Upper lobe of right lung (tissue), 1 donor: ENCODE measurements around the gene GRIN2D. TPM values are rescaled to one million over a fixed set of nuclear protein-coding genes. Genes with fewer than 3 reads are reported as not detected.

Experiments used
- ATAC-seq: fragments of 200-7000 bp; cut with Tn5 transposase; one replicate; pipeline ENCODE4 v1.9.1; 2020; ENCODE audit warnings: mild to moderate bottlenecking, moderate library complexity
- DNase-seq: peaks from one replicate; pipeline ENCODE4 v3.0.0-alpha.2; 2020
- H3K27ac ChIP-seq: fragments of 200-600 bp; one replicate; pipeline ENCODE4 v1.8.0; 2022
- H3K27me3 ChIP-seq: fragments of 200-600 bp; one replicate; pipeline ENCODE4 v1.8.0; 2022; ENCODE audit warnings: mild to moderate bottlenecking
- H3K36me3 ChIP-seq: fragments of 200-600 bp; one replicate; pipeline ENCODE4 v1.8.0; 2022
- H3K4me1 ChIP-seq: fragments of 200-600 bp; one replicate; pipeline ENCODE4 v1.8.0; 2022
- H3K4me3 ChIP-seq: fragments of 200-600 bp; one replicate; pipeline ENCODE4 v1.8.0; 2022; ENCODE audit warnings: mild to moderate bottlenecking
- H3K9me3 ChIP-seq: fragments of 200-600 bp; one replicate; pipeline ENCODE4 v1.8.0; 2022
- intact Hi-C: fragments of 100-400 bp; cut with DNase I; formaldehyde crosslinking; loops from one replicate; pipeline ENCODE4 v1.11.0; 2022
- total RNA-seq: library from RNA; stranded (reverse); fragmentation: NEBNext Ultra II Directional; extraction: Animal tissue kit (Norgen Biotek cat#: 25700); gene quantifications from one replicate; pipeline ENCODE4 v1.2.1, GENCODE V29; 2021
- TF ChIP-seq, protein P1 (sequence below): fragments of 200-600 bp; IDR thresholded peaks from one replicate; pipeline ENCODE4 v1.8.0; 2022; ENCODE audit warnings: antibody characterized with exemption
- donor health status: DM: no; HTN: yes; CAD: no; lungs with severe emphysema.

The GRIN2D gene
- total RNA-seq, 1 donor from 2014 or later = 0.61 TPM

DNA sequence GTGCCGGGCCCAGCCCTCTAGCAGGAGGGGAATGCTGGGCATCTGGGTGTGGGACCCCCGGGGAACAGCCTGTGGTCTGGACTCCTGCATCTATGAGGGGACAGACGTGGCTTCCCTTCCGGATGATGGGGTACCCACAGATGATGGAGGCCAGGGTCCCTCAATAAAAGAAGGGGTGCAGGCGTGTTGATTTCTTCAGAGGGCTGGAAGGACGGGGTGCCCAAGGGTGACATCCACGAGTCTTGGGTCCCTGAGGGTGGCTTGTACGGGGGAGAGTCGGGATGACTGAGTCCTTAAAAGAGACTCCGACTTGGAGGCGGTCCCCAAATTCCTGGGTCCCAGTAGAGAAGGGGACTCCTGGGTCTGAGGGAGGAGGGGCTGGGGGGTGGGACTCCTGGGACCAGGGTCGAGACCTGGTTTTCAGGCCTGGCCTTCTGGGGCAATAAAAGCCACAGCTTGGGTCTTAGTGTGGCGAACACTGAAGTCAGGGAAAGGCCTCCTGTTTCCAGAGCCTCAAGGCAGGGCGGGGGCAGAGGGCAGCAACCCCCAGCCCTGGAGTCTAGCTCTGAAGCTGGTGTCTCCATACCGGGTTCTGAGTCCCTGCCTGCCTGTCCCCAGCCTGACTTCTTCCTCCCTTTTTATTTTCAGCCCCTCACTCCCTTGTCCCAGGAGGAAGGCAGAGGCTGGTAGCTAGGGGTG lies 459 bp upstream of the GRIN2D start:
- no peaks in the 10 kb centered on the region for H3K9me3 ChIP-seq
- H3K36me3 ChIP-seq = peaks cover 13% of the 10 kb centered on the region
- H3K4me3 ChIP-seq = no peak overlapping the region
- H3K27me3 ChIP-seq = peaks cover 53% of the 10 kb centered on the region
- TF ChIP-seq, protein P1, sequence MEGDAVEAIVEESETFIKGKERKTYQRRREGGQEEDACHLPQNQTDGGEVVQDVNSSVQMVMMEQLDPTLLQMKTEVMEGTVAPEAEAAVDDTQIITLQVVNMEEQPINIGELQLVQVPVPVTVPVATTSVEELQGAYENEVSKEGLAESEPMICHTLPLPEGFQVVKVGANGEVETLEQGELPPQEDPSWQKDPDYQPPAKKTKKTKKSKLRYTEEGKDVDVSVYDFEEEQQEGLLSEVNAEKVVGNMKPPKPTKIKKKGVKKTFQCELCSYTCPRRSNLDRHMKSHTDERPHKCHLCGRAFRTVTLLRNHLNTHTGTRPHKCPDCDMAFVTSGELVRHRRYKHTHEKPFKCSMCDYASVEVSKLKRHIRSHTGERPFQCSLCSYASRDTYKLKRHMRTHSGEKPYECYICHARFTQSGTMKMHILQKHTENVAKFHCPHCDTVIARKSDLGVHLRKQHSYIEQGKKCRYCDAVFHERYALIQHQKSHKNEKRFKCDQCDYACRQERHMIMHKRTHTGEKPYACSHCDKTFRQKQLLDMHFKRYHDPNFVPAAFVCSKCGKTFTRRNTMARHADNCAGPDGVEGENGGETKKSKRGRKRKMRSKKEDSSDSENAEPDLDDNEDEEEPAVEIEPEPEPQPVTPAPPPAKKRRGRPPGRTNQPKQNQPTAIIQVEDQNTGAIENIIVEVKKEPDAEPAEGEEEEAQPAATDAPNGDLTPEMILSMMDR = no peak
- no peaks in the 10 kb centered on the region for H3K4me1 ChIP-seq
- ATAC-seq (no peak), DNase-seq (no peak)
- intact Hi-C loops = no loop called here
- H3K27ac ChIP-seq = no peak overlapping the region

GRCh38 chr19:48394331-48395169 lies 1.1 kb downstream of the GRIN2D start:
- H3K9me3 ChIP-seq = no peaks in the 10 kb centered on the region
- H3K4me3 ChIP-seq = no peak overlapping the region
- no peak overlapping the region for H3K27ac ChIP-seq
- no peak for ATAC-seq
- TF ChIP-seq, protein P1 = no peak
- intact Hi-C loops = no loop called here
- H3K27me3 ChIP-seq = peaks cover 53% of the 10 kb centered on the region
- no peak for DNase-seq
- H3K36me3 ChIP-seq = no peaks in the 10 kb centered on the region
- H3K4me1 ChIP-seq = no peaks in the 10 kb centered on the region

- Histone ChIP-seq H3K4me3 (no peak overlapping the region), H3K36me3 (no peaks in the 10 kb centered on the region), H3K27me3 (peaks cover 53% of the 10 kb centered on the region), H3K9me3 (no peaks in the 10 kb centered on the region), H3K27ac (no peak overlapping the region), H3K4me1 (no peaks in the 10 kb centered on the region)
- intact Hi-C loops = no loop called here
- TF ChIP-seq, protein P1 = no peak
- no peak for ATAC-seq
- DNase-seq = no peak
These were observed 1.6 kb downstream of the GRIN2D start for GRCh38 chr19:48395170-48395455.

GRCh38 chr19:48395499-48395898 lies 2.0 kb downstream of the GRIN2D start:
- Histone ChIP-seq H3K4me1 (no peaks in the 10 kb centered on the region), H3K36me3 (no peaks in the 10 kb centered on the region), H3K27ac (no peak overlapping the region), H3K27me3 (peaks cover 53% of the 10 kb centered on the region), H3K4me3 (no peak overlapping the region), H3K9me3 (no peaks in the 10 kb centered on the region)
- intact Hi-C loops = no loop called here
- DNase-seq (no peak), ATAC-seq (no peak)
- TF ChIP-seq, protein P1 = no peak

DNA sequence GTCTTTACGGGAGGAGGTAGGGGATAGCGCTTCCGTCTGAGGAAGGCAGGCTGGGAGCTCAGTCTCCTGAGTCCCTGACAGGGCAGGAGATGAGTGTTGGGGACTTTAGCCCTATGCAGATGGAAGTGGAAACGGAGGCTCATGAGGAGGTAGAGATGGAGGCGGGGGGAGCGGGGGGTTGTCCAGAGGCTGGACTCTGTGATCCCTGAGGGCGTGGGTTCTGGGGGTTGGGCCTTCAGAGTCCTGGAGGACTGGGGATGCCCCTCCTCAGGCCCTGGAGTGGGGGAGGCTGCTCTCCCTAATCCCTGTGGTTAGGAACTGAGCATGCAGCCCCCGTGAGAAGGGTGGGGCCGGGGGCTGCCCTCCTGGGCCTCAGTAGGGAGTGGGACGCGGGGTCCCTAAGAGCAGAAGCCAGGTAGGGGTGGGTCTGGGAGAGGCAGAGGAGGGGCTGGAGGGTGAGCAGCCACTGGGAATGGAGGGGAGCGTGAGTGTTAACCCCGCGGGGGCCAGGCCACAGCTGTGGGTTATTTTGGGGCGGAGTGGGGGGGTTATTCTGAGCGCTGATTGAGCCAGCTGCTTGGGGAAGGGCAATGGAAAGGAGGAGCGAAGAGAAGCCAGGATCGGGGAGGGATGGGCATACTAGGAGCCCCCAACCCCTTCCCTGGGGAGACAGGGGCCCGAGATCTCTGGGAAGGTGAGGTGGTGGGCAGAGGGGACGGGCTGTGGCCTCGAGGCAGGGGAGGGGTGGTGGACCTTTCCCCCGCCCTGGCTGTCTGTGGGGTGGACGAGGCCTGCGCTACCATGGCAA lies 2.8 kb downstream of the GRIN2D start:
- H3K4me3 ChIP-seq = no peak overlapping the region
- intact Hi-C loops = no loop called here
- no peaks in the 10 kb centered on the region for H3K9me3 ChIP-seq
- H3K27ac ChIP-seq = no peak overlapping the region
- ATAC-seq (no peak), DNase-seq (no peak)
- no peaks in the 10 kb centered on the region for H3K4me1 ChIP-seq
- TF ChIP-seq, protein P1 = no peak
- H3K27me3 ChIP-seq = peaks cover 53% of the 10 kb centered on the region
- no peaks in the 10 kb centered on the region for H3K36me3 ChIP-seq
